HG02970 (cell line): Measurements from ENCODE around the gene SLC6A13.
"Not testable (repeated sequence)": the region's sequence is repeated elsewhere in the genome, so short reads cannot be mapped to it uniquely, and the experiment has no call there.

Source experiments
- ATAC-seq: cut with Tn5 transposase; IDR thresholded peaks from one replicate; pipeline ENCODE4 v1.9.1; 2021; ENCODE audit warnings: mild to moderate bottlenecking, moderate library complexity, moderate number of reproducible peaks; ENCODE audit not compliant: unreplicated experiment, low FRiP score

The SLC6A13 gene

DNA sequence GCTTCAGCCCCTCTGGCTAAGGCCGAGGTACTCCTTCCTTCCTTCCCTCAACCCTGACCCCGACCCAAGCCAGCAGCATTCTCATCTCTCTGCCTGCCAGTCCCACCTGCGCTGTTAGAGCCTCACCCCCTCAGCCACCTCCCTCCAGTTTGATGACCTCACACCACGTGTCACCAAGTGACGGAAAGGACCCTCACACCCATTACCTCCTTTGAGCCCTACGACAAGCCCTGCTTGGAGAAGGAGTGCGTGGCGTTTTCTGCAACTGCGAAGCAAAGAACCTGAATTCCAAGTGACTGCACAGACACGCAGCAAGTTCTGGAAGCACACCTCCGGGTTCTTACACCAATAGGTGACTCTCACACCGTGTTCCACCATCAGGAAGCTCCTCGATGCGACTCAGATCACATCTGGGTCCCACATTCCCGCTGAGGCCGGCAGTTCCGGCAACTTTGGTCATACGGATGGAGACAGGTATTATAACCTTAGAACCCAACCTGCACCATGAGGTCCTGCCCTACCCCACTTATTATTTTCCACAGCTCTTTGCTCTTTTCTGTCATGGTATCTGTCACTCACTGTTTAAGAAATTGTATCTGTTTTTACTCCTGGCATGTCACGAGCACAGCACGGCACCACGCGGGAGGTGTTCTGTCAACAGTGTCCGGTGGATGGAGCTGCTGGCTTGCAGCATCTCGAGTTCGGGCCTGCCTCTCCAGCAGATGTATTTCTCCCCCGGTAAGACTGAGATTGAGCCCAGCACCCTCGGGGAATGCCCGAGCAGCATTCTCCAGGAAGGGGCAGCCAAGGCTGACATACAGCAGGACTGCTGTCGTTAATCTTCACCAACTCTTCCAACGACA, 43.7 kb downstream of the SLC6A13 start:
- no peak for ATAC-seq

DNA sequence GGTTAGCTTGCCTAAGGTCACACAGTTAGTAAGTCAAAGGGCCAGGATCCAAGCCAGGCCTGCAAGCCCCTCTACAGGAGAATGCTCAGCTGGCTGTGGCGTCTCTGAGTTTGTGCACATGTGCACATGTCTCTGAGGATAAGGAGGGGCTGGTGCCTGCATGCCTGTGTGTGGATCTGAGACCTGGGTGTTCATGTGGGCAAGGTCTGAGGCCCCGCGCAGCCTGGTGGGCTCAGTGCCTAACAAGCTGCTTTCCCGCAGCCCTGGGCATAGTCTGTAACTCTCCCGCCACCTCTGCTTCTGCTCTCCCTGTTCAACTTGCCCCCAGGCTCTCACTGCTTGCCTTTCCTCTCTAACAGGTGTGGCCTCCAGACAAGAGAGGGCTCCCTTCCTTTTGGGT, 44.4 kb downstream of the SLC6A13 start:
- no peak for ATAC-seq

DNA sequence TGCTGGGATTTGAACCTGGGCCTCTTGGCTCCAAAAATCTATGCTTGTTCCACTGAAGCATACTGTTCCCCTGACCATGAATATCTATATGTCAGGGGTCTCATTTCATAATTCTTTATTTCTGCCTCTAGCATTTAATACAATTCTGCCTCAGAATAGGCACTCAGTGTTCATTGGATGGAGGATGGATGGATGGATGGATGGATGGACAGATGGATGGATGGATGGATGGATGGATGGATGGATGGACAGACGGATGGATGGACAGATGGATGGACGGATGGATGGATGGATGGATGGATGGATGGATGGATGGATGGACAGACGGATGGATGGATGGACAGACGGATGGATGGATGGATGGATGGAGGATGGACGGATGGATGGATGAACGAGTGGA, 45.6 kb downstream of the SLC6A13 start:
- ATAC-seq = not testable (repeated sequence)

DNA sequence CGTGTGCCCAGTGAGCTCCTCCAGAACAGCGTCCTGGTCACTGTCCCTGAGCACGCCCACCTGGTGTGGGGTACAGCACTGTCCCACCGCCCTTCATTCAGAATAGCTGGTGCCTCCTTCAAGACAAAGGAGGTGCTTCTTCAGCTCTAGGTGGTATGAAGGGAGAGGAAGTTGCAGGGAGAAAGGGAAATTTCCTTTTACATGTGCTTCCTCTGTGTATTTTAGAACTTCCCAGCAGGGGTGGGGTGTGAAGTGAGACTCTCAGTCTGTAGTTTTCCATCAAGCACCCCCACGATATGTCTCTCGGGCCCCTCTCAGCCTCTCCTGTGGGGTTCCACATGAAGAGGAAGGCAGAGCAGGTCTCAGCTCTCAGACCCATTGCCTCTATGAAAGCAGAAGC, 47.5 kb downstream of the SLC6A13 start:
- ATAC-seq = no peak

DNA sequence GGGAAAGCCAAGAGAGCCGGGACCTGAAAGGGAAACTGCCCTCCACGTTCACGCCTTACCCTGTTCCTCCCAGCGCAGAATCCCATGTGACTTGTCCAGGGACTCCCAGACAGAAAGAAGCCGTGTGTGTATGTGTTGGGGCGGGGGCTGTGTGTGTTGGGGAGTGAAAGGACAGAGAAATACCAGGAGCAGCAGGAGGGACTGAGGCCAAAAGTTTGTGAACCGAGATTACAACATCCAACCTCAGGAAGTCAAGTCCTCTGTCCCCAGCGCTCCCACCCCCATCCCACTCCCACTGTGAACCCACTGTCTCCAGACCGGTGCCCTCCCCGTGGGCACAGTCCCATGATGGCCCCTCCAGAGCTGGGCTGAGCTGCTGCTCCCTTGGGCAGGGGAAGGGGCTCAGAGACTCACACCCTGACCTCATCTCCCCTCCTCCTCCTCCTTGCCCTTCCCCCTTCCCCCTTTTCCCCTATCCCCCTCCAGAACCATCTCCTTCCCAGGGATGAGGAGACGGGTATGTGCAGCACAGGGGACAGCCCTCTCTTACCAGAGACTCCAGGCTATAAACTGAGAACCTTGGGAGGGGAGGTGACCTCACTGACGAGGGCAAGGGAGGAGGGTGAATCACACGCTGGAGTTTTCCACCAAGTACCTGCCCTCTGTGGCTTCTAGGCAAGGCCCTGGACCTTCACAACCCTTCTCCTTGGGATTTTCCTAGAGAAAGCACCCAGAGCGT, 48.5 kb downstream of the SLC6A13 start, which contains the start of gene SLC6A12:
TSS of gene SLC6A12 (minus strand) at position 155 of the 739 bp plus-strand sequence. CDS start 4,171 bp downstream, outside the sequence.
- no peak for ATAC-seq

DNA sequence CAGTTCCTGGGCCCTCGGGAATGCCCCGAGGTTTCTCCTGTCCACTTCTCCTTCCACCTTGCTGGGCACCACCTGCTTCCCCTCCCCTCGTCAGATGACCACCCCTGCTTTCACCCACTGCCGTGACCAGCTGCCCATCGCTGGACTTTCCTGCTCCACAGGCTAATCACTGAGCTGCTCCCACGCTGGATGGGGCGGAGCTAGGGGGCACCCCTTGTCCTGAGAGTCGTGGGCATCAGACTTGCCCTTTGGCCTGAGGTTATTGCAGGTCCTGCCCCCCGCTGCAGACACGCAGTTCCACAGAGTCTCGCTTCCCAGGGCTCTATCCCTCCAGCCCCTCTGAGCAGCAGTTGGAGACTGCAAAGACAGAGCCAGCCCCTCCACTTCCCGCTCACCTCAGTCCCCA, 49.1 kb downstream of the SLC6A13 start:
- no peak for ATAC-seq

DNA sequence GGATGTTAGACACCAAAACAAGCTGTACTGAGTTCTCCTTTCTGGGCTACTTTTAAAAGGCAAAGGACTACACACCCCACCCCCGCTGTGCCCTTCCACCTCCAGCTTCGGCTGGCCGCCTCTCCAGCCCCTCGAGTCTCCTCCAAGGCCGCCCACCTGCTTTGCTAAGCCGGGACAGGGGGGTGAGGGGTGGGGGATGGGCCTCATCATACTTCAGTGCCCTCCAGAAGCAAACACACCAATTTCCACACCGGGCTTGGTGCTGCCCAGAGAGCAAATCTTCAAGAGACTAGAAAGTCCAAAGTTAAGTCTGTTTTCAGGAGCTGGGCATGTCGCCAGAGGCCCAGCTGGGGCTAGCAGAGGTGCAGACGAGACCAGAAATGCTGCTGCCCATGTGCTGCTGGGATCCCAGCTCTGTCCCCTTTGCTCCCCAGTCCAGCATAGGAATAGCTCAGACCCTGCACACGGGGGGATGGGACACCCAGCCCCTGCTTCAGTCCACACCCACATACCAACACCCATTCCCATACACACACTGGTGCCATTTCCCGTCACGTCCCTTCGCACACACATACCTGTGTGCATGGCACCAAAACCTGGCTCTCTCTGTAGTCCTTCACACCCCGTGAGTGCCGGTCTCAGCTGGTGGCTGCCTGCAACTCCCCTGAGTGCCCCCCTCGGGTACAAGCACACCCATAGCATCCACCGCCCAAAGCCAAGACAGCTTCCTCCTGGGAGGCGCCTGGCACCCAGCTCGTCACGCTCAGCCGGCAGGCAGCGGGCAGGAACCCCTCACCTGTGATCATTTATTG, 49.7 kb downstream of the SLC6A13 start:
- no peak for ATAC-seq

DNA sequence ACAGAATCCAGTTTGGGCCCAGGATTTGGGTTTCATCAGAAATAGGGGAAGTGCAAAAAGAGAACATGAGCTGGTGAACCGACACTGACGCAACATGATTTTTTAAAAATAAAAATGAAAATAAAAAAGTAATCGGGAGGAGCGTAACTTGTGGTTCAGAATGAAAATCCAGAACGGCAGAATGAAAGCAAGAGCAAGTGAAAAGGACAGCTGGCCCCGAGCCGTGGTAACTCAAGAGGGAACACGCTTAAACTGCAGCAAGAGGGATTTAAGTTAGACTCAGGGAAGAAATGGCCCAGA, 50.3 kb downstream of the SLC6A13 start:
- no peak for ATAC-seq

DNA sequence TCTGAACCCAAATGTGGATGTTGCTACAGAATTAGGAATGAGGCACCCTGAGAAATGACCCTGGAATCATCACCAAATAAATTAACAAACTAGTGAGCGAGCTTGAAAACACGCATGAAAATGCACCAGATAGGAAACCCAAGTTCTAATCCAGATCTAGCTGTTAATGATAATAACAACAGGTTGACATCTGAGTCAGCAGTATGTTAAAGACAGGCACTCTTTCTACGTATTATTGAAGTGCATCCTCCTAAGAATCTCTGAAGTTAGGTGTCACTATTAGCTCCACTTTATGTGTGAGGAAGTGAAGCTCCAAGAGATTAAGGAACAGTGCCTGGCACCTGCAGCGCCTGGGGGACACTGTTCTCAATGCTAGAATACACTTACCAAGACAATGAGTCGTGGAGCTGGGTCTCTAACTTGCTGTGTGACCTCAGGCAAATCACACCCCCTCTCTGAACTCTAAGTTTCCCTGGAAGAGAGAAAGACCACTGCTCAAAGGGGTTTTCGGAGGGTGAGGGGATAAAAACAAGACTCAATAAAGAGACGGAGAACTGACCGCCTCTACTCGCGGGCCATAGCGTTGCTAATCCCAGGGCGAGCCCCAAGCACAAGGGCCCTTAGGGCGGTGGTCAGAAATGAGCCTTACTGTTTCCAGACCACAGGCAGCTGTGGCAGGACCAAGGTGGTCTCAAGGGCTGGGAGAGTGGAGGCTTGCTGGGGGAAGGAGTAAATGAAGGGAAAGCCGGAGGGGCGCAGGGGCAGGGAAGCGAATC, 50.8 kb downstream of the SLC6A13 start:
- ATAC-seq = no peak

DNA sequence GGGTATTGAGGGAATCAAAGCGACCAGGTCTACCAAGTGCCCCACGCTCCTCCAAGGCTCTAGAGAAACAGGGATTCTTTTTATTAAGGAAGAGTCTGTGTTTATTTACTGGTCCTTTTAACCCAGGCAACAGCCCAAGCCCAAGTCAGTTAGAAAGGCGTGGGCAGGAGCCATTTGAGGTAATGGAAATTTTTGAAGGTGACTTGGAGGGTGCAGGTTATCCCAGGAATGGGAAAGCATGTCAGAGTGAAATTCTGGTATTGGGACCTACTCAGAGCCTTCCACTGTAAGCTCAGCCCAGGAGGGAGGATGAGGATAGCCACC, 51.5 kb downstream of the SLC6A13 start:
- no peak for ATAC-seq

DNA sequence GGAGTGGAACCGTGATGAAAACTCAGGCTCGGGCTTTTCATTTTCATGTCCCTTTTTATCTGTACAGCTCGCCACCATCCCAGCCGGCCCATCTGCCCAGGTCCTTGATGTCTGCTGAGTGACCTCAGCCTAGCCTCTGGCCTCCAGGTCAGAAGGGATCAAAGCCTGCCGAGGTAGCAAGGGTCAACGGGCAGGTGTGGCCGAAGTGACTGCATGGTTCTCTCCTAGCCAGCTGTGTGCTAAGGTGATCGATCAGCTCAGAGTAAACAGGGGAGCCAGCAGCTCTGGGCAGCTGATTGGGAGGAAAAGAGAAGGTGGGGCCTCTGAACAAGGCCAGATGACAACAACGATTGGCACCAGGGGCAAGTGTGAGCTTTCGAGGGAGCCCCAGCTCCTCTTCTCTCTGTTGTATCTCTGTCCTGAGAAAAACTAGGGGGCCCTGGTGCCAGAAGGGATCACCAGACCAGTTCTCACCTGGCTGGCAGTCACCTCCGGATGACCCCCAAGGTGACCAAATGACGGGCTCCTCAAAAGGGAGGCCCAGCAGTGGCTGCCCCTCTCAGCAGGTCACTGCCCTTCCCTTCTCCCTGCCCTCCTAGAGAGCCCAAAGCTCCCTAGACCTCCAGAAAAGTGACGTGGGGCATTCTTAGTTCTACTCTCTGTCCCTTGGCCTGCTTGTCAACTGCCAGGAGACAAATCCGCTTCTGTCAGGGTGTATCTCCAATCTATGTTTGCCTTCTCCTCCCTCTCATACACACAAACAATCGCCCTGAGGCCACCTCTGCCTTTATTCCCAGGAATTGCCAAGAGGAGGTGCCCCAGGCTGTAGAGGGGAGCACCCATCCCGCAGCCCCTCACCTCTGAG, 52.1 kb downstream of the SLC6A13 start:
- no peak for ATAC-seq

DNA sequence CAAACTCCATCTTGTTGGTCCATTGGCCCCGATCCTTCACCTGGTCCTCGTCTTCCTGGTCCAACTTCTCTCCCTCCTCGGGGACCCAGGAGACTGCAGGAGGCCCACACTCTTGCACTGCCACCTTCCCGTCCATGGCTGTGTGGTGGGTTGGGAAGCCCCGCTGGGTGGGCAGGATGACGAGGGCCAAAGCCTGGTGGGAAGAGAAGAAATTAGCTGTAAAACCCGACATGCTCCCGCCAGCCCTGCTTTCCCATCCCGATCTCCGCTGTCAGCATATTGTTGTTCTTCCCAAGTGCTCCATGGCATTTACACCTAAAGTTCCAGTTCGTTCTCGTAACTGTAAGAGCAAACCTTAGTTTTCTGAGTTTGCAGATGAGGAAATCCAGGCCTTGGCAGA, 52.8 kb downstream of the SLC6A13 start:
- ATAC-seq = no peak

DNA sequence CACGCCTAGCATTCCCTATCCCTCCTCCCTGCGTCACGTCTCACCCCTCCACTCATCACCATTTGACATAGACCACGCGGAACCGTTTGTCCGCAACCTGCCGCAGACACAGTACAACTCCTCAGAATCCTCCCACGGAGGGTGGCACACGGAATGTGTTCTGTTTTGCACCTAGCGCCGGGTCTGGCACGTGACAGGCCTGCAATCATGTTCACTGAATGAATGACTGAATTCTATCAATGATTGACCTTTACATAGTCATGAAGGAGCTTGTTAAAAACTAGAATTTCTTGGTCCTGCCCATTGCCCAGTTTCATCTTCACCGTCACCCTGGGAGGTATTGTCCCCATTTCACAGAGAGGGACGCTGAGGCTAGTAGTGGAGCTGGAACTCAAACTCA, 53.4 kb downstream of the SLC6A13 start:
- no peak for ATAC-seq

DNA sequence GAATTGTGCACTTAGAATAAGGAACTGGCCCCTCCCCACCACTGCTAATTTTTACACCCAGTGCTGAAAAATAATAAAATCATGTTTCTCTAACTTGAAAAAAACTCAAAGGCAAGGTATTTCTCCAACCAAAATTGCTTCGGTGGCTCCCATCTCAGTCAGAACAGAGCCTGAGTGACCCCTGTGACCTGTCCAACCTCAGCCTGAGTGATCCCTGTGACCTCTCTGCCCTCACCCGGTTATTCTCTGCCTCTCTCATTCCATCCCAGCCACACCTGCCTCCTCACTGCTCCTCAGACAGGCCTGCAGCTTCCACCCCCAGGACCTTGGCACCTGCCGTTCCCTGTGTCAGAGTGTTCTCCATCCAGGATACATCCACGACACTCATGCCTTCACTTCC, 53.8 kb downstream of the SLC6A13 start:
- no peak for ATAC-seq

DNA sequence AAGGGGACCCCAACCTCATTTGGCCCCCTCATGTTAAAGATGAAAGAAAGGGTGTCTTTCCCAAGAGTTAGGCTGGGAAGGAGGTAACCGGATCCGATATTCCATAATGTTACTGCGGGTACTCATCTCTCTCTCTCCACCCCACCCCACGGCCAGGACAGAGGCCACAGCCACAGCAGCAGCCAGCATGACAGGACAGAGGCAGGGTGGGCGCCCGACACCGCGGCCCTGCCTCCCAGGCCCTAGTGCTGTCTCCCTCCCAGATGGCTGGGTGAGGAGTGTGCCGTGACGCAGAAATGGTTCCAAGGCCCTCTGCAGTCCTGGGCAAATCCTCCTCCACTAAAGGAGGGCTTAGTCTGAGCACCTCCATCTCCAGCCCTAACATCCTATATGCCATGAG, 54.8 kb downstream of the SLC6A13 start:
- no peak for ATAC-seq

DNA sequence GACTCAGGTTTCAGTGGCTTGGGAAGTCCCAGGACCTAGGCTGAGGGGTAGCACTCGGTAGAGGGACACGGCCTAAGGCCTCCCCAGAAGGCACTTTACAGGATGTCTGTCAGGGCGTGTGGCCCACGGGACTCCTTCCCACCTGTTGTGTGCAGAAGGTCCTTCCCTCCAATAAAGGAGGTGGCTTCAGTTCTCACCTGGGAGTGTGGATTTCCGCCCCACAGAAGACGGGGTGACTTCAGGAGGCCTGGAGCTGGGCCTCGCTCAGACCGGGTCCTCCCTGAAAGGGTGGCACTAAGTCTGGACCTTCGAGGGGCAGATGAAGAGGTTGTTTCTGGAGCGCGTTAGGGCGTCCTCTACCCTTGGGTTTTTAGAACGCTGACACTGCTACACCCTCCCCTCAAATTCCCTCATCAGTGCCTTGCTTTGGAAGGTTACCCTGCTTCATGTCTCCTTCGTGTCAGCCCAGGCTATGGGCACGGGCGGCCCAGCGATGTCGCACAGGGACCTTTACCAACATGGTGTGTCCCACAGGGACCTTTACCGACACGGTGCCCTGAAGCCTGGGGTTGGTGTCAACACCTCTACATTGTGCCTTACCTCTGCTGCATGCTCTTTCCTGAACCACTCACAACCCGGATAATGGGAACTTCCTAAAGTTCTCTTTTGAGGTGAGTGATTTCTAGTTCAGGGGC, 55.7 kb downstream of the SLC6A13 start:
- no peak for ATAC-seq

DNA sequence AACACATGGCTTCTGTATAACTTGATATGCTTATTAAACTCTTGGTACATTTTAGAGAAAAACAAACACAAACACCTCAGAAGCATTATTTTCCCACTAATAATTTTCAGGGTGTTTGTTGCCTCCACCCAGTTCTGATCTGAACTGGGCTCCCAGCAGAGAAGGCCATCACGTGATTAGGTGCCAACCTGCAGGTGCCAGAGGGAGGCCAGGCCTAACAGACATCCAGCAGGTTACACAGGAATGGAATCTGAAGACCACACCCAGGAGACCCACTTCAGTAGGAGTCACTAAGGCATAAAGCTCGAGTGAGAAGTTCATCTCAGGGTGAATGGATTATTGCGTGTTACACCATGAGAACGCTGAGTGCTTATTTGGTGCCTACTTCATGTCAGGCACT, 57.6 kb downstream of the SLC6A13 start:
- ATAC-seq = no peak

DNA sequence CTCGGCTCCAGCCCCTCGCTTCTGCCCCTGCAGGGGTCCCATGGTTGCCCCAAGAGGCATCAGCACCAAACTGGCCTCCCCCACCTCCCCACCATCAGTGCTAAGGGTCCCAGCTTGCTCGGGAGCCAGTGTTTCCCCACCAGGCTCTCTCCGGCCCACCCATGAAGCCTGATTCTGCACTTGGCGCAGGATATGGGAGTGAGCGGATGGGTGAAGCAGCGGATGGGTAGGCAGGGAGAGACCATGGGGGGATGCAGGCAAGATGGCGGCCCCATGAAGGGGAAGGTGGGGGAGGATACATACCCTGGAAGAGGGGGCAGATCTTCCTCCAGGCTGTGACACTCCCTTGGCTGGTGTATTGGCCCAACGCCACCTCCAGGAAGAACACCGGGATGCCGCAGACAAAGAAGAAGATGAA, 58.4 kb downstream of the SLC6A13 start:
- ATAC-seq = no peak
